K562 (cell line): ENCODE measurements around the gene AGO4. TPM values are rescaled to one million over a fixed set of nuclear protein-coding genes. Genes with fewer than 3 reads are reported as not detected.

ENCODE experiments used
- ATF3 ChIP-seq, 2 experiments: fragments of 450-650 bp in 1 of 2; sonication (generic) in 1 of 2; formaldehyde crosslinking in 1 of 2; IDR thresholded peaks in 1 of 2; conservative IDR thresholded peaks in 1 of 2; 2 replicates each; pipeline versions ENCODE4 v1.6.1 to v1.8.1; 2016 to 2023; ENCODE audit warnings: mild to moderate bottlenecking in 2 of 2, moderate library complexity in 2 of 2, inconsistent platforms in 1 of 2, missing genetic modification reagents in 1 of 2
- ETS2 ChIP-seq: IDR thresholded peaks from 2 replicates; pipeline ENCODE4 v1.6.1; 2016; ENCODE audit warnings: borderline replicate concordance, missing genetic modification characterization, mild to moderate bottlenecking, moderate library complexity, missing compliant biosample characterization; ENCODE audit not compliant: poor library complexity, severe bottlenecking
- GTF2F1 ChIP-seq: IDR thresholded peaks from 2 replicates; pipeline ENCODE4 v1.6.1; 2011; ENCODE audit warnings: low read depth, low read length, improper control_type of control experiment
- HNRNPL ChIP-seq: fragments of 200-400 bp; formaldehyde crosslinking; IDR thresholded peaks from 2 replicates; pipeline ENCODE4 v1.6.1; 2017; ENCODE audit warnings: low read depth, mild to moderate bottlenecking, low read length
- HNRNPLL ChIP-seq: fragments of 200-400 bp; formaldehyde crosslinking; IDR thresholded peaks from 2 replicates; pipeline ENCODE4 v1.6.1; 2017; ENCODE audit warnings: low read length, low read depth, mild to moderate bottlenecking; ENCODE audit not compliant: poor library complexity, severe bottlenecking
- JUND ChIP-seq, 2 experiments: IDR thresholded peaks; 2 replicates in 1 of 2; 3 replicates in 1 of 2; pipeline ENCODE4 v1.6.1; 2011; ENCODE audit warnings: borderline replicate concordance in 2 of 2, low read depth in 2 of 2, low read length in 2 of 2, improper control_type of control experiment in 1 of 2, missing biosample characterization in 1 of 2, missing genetic modification characterization in 1 of 2, missing genetic modification reagents in 1 of 2
- MCM3 ChIP-seq: fragments of 450-650 bp; IDR thresholded peaks from 2 replicates; pipeline ENCODE4 v1.6.1; 2016
- MCM5 ChIP-seq: fragments of 450-650 bp; IDR thresholded peaks from 2 replicates; pipeline ENCODE4 v1.6.1; 2016; ENCODE audit warnings: low read depth
- MTA1 ChIP-seq: fragments of 450-650 bp; IDR thresholded peaks from 2 replicates; pipeline ENCODE4 v1.6.1; 2017; ENCODE audit warnings: borderline replicate concordance
- MYC ChIP-seq, 2 experiments: fragments of 250-450 bp in 1 of 2; sonication (Bioruptor Pico) in 1 of 2; IDR thresholded peaks; 2 replicates each; pipeline versions ENCODE4 v1.5.1 to v1.6.1; 2012 to 2021; ENCODE audit warnings: low read depth in 2 of 2, borderline replicate concordance in 1 of 2, improper control_type of control experiment in 1 of 2, low read length in 1 of 2, mild to moderate bottlenecking in 1 of 2, moderate library complexity in 1 of 2
- NFXL1 ChIP-seq: fragments of 450-650 bp; formaldehyde crosslinking; IDR thresholded peaks from 2 replicates; pipeline ENCODE4 v1.4.0; 2021; ENCODE audit warnings: mild to moderate bottlenecking
- NR1H2 ChIP-seq: sonication (generic); formaldehyde crosslinking; IDR thresholded peaks from 2 replicates; pipeline ENCODE4 v1.4.0; 2020; ENCODE audit warnings: mild to moderate bottlenecking, missing genetic modification reagents
- POLR2B ChIP-seq: fragments of 450-650 bp; IDR thresholded peaks from 2 replicates; pipeline ENCODE4 v1.6.1; 2018; ENCODE audit warnings: low read depth; ENCODE audit not compliant: partially characterized antibody
- RBM39 ChIP-seq: fragments of 200-400 bp; formaldehyde crosslinking; optimal IDR thresholded peaks from 2 replicates; pipeline ENCODE3; 2018; ENCODE audit warnings: low read depth, low read length
- SMARCE1 ChIP-seq: fragments of 450-650 bp; IDR thresholded peaks from 2 replicates; pipeline ENCODE4 v1.7.1; 2016; ENCODE audit warnings: mild to moderate bottlenecking
- XRCC3 ChIP-seq: fragments of 450-650 bp; IDR thresholded peaks from 2 replicates; pipeline ENCODE4 v1.6.1; 2017; ENCODE audit warnings: mild to moderate bottlenecking, moderate library complexity
- ZFX ChIP-seq: sonication (generic); formaldehyde crosslinking; IDR thresholded peaks from 2 replicates; pipeline ENCODE4 v1.8.0; 2022; ENCODE audit warnings: mild to moderate bottlenecking, missing genetic modification reagents, moderate library complexity
- ZNF316 ChIP-seq: fragments of 450-650 bp; IDR thresholded peaks from 2 replicates; pipeline ENCODE4 v1.6.1; 2016
- ZNF699 ChIP-seq: fragments of 250-450 bp; sonication (Bioruptor Pico); IDR thresholded peaks from 2 replicates; pipeline ENCODE4 v1.8.0; 2021; ENCODE audit warnings: mild to moderate bottlenecking, moderate library complexity; ENCODE audit not compliant: insufficient replicate concordance
- ZNF764 ChIP-seq: fragments of 250-450 bp; sonication (Bioruptor Pico); IDR thresholded peaks from 2 replicates; pipeline ENCODE4 v1.4.0; 2020; ENCODE audit warnings: low read depth, mild to moderate bottlenecking, moderate library complexity
- polyA plus RNA-seq, 8 experiments: library from polyadenylated mRNA; depleted of rRNA in 4 of 8; stranded (reverse) in 5 of 8; unstranded in 3 of 8; fragments of >200 nt; fragmentation: Nextera tagmentation in 2 of 8; fragmentation: Illumina TruSeq in 1 of 8; extraction: Ambion mirVana in 2 of 8; extraction: Trizol in 1 of 8; gene quantifications; 2 replicates each; pipeline versions ENCODE4 v1.2.1 to v1.2.3, GENCODE V29; 2011 to 2014; ENCODE audit warnings: inconsistent platforms in 1 of 8, missing spikeins in 1 of 8
- total RNA-seq, 7 experiments: library from RNA; depleted of rRNA in 6 of 7; stranded (reverse); fragments of >200 nt in 6 of 7; fragmentation: Illumina TruSeq in 2 of 7; extraction: Trizol in 2 of 7; gene quantifications; 2 replicates each; pipeline versions ENCODE4 v1.2.1 to v1.2.3, GENCODE V29; 2011 to 2021; ENCODE audit warnings: low replicate concordance in 1 of 7
- TF ChIP-seq, protein P1 (sequence below): sonication (generic); formaldehyde crosslinking; IDR thresholded peaks from 2 replicates; pipeline ENCODE4 v1.8.1; 2023; ENCODE audit warnings: mild to moderate bottlenecking, missing genetic modification reagents
- TF ChIP-seq, protein P2 (sequence below): IDR thresholded peaks from 2 replicates; pipeline ENCODE4 v1.6.1; 2014; ENCODE audit warnings: antibody characterized with exemption
- TF ChIP-seq, protein P3 (sequence below): IDR thresholded peaks from 2 replicates; pipeline ENCODE4 v1.6.1; 2012; ENCODE audit warnings: low read depth, low read length, improper control_type of control experiment, borderline replicate concordance

Gene AGO4
- total and polyA plus RNA-seq, 9 of the 15 experiments (the other 6 are each of a cell fraction or from before 2014, with no cell fraction given), result 1.3 to 10.5 (median 6.5) TPM

DNA sequence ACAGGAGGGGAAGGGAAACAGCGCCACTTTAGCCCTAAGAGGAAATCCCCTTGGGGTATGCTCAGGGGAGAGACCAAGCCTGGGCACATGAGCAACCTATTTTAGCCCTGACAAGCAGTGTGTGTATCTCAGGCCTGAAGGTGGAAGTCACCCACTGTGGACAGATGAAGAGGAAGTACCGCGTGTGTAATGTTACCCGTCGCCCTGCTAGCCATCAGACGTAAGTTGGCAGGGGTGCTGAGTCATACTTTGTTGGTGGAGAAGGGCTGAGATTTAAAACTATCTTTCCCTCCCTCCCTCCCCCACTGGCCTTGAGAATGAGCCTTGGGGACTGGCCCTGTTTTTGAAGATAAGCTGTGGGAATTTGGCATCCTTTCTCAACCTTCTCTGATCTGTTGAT lies 86.4 kb downstream of the AGO4 start (continued):
- TF ChIP-seq, protein P1, sequence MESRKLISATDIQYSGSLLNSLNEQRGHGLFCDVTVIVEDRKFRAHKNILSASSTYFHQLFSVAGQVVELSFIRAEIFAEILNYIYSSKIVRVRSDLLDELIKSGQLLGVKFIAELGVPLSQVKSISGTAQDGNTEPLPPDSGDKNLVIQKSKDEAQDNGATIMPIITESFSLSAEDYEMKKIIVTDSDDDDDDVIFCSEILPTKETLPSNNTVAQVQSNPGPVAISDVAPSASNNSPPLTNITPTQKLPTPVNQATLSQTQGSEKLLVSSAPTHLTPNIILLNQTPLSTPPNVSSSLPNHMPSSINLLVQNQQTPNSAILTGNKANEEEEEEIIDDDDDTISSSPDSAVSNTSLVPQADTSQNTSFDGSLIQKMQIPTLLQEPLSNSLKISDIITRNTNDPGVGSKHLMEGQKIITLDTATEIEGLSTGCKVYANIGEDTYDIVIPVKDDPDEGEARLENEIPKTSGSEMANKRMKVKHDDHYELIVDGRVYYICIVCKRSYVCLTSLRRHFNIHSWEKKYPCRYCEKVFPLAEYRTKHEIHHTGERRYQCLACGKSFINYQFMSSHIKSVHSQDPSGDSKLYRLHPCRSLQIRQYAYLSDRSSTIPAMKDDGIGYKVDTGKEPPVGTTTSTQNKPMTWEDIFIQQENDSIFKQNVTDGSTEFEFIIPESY (CRISPR knock-in tag), result no peak
- TF ChIP-seq MCM5, result no peak
- TF ChIP-seq ETS2, result no peak
- no peak for TF ChIP-seq GTF2F1
- TF ChIP-seq NFXL1 (CRISPR knock-in tag), result no peak
- no peak for TF ChIP-seq HNRNPLL
- TF ChIP-seq, protein P2, sequence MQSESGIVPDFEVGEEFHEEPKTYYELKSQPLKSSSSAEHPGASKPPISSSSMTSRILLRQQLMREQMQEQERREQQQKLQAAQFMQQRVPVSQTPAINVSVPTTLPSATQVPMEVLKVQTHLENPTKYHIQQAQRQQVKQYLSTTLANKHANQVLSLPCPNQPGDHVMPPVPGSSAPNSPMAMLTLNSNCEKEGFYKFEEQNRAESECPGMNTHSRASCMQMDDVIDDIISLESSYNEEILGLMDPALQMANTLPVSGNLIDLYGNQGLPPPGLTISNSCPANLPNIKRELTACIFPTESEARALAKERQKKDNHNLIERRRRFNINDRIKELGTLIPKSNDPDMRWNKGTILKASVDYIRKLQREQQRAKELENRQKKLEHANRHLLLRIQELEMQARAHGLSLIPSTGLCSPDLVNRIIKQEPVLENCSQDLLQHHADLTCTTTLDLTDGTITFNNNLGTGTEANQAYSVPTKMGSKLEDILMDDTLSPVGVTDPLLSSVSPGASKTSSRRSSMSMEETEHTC, result no peak
- peak; percentile 84 for TF ChIP-seq JUND (IDR thresholded peaks at IDR 0.05; ENCODE audit: borderline replicate concordance, low read depth, low read length)
- TF ChIP-seq JUND (tag; IDR thresholded peaks at IDR 0.05; ENCODE audit: borderline replicate concordance, low read depth, low read length), result peak; percentile 79; the same call in 1 of the 3 replicates
- TF ChIP-seq ATF3 (IDR thresholded peaks at IDR 0.05), result peak; percentile 75
- no peak for TF ChIP-seq ATF3 (CRISPR knock-in tag; conservative IDR thresholded peaks at IDR 0.05)
- TF ChIP-seq MYC (IDR thresholded peaks at IDR 0.05; ENCODE audit: low read depth, low read length), result 0 out of 2 replicates have a peak, but pooled peaks have one; percentile 21
- no peak for TF ChIP-seq MYC (CRISPR knock-in tag; IDR thresholded peaks at IDR 0.05; ENCODE audit: borderline replicate concordance, low read depth)
- no peak for TF ChIP-seq ZNF699 (CRISPR knock-in tag)
- TF ChIP-seq NR1H2 (CRISPR knock-in tag), result no peak
- no peak for TF ChIP-seq ZNF764 (CRISPR knock-in tag)
- no peak for TF ChIP-seq MCM3
- TF ChIP-seq HNRNPL, result no peak
- TF ChIP-seq ZNF316, result peak; percentile 87
- no peak for TF ChIP-seq ZFX
- 0 out of 2 replicates have a peak, but pooled peaks have one; percentile 12 for TF ChIP-seq MTA1
- no peak for TF ChIP-seq XRCC3
- TF ChIP-seq RBM39, result no peak
- no peak for TF ChIP-seq POLR2B
- TF ChIP-seq SMARCE1, result 0 out of 2 replicates have a peak, but pooled peaks have one; percentile 37
- TF ChIP-seq, protein P3, sequence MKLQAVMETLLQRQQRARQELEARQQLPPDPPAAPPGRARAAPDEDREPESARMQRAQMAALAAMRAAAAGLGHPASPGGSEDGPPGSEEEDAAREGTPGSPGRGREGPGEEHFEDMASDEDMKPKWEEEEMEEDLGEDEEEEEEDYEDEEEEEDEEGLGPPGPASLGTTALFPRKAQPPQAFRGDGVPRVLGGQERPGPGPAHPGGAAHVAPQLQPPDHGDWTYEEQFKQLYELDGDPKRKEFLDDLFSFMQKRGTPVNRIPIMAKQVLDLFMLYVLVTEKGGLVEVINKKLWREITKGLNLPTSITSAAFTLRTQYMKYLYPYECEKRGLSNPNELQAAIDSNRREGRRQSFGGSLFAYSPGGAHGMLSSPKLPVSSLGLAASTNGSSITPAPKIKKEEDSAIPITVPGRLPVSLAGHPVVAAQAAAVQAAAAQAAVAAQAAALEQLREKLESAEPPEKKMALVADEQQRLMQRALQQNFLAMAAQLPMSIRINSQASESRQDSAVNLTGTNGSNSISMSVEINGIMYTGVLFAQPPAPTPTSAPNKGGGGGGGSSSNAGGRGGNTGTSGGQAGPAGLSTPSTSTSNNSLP, result no peak
